ENCODE data around the gene MYORG.
"Not testable (repeated sequence)": the region's sequence is repeated elsewhere in the genome, so short reads cannot be mapped to it uniquely, and the experiment has no call there.

Gene MYORG

DNA sequence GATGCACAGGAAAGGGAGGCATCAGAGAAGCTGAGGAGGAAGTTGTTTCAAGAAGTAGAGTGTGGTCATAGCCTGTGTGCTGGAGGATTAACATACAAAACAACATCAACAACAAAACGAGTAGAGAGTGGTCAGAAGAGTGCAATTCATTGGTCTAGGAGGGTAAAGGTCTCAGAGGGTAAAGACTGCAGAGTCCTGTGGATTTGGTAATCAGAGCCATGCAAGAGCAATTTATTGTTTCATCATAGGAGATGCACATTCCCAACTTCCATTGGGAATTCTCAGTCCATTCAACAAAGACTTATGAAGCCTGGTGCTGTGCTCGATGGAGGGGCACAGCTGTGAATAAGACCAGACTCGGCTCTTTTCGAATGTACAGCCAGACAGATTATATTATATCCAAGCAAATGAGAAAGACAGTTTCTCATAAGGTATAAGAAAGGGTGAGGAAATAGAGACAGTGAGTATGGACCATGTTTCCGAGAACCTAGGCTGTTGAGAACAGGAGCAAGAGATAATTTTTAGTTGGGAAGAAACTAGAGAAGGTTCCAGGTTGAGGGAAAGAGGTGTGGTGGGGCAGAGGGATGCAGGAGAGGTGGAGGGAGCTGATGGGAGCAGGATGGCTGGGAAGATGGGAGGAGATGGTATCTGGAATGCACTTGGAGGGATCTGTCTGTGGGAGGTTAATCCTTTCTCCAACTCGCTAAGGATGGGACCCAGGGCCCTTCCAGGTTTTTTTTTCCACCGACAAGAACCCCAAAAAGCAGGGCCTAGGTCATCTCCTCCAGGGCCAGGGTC, 7.9 kb upstream of the MYORG start:
- DNase-seq = no peak

DNA sequence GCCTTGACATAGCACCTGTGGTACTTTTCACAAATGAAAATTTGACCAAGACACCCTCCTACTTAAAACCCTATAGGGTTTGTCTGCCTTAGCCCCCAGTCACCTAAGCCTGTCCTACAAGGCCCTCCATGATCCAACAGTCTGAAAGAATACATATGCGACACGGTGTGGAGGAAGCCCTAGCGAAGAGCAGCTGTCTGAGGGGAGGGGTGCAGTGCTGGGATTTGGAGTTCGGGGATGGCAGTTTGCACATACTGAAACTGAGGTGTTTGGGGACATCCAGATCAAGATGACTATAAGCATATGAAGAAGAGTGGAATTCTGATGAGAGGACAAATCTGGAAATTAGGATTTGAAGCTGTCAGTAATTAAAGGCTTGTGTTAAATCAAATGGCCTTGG, 7.2 kb upstream of the MYORG start:
- DNase-seq = no peak

DNA sequence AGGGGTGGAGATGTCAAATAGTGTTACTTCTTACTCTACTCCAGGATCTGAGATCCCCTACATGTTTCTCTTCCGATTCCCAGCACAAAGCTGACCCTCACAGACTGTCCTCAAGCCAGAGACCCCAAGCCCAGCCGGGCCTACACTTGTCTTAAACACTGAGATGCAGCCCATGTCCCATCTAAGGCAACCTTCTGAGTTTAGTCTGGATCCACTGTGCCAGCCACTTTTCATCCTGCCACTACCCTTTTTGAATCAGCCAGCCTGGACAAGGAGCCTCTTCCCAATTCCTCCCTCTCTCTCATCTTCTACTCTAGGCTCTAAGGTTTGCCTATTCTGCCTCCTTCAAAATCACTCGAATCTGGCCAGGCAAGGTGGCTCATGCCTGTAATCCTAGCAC, 6.2 kb upstream of the MYORG start:
- no peak for DNase-seq

DNA sequence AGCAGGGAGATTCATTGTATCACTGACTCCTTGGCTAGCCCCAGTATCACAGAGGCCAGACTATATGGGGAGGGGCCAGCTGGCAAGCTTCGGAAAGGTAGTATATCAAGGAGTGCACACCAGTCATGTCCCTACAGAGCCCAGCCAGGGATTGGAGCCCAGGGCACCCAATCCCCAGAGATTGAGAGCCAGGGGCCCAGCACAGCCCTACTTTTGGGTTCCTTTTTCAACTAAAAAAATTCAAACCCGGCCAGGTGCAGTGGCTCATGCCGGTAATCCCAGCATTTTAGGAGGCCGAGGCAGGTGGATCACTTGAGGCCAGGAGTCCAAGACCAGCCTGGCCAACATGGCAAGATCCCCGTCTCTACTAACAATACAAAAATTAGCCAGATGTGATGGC, 5.4 kb upstream of the MYORG start:
- DNase-seq = no peak

DNA sequence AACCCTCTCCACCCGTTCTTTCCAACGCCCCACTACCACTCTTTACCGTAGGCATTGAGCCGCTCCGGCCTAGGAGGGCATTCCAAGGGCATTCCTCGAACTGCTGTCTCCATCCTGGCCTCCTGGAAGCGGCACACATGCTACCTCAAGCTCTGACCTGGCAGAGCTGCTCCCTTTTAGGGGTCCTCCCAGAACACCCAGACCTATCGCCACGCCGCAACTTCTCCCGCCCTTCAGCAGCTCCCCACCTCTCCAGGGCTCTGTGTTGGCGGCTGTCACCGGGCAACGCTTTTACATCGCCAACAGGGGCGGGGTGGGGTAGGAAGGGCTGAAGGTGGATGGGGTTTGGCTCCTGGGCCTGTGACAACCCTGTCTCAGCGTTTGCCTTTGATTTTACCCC, 4.6 kb upstream of the MYORG start:
- DNase-seq = no peak

DNA sequence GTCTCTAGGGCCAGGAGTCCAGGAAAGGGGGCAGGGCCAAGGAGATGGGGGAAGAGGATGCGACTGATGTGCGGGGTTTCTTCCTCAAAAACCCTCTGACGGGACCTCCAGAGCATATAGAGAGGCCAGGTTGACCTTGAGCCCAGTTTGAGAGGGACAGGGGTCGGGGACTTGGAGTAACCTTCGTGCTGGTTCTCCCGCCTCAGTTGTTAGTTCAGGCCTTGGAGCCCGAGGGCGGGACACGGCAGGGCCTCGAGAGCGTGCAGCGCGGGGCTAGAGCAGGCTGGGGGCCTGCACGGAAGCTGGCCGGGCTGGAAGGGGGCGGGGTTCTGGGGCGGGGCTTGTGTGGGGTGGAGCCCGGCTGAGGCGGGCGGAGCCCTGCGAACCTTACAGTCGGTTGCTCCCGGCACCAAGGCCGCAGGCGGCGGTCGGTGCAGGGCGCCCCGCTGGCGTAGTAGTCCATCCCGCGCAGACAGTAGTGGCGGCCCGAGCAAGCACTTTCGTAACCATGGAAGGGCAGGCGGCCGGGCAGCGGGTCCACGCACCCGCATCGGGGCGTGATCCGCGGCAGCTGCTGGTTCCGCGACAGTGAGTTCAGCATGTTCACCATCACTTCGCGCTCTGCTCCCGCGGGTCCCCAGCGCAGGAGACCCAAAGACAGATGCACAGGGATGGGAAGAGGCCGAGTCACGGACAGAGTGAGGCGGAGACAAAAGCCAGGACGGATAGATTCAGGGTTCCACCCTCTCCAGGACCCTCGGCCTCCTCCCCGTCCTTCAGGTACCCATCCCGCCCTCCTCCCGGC, 4.0 kb upstream of the MYORG start:
- peak; percentile 77 to 79 for DNase-seq

DNA sequence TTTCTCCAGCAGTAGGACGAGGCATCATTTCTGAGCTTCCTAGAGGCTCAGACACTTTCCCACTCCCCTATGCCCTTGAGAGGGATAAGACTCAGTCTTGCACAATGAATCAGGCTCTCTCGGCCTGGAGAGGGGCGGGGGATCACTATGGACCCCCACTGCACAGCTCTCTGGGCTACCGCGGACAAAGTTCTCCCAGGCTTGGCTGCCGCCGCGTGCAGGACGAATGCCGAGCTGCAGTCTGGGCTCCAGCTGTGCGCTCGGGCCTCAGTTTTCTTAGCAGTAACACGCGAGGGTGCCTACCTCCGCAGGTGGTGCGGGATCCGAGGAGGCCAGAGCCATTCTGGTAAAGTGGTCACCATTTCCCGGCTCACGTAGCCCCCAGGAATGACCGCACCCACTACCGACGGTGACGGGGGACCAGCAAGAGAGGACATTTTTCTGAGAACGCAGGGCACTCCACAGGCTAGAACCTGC, 3.4 kb upstream of the MYORG start:
- peak in 1 of 2 experiments; percentile 8 for DNase-seq

DNA sequence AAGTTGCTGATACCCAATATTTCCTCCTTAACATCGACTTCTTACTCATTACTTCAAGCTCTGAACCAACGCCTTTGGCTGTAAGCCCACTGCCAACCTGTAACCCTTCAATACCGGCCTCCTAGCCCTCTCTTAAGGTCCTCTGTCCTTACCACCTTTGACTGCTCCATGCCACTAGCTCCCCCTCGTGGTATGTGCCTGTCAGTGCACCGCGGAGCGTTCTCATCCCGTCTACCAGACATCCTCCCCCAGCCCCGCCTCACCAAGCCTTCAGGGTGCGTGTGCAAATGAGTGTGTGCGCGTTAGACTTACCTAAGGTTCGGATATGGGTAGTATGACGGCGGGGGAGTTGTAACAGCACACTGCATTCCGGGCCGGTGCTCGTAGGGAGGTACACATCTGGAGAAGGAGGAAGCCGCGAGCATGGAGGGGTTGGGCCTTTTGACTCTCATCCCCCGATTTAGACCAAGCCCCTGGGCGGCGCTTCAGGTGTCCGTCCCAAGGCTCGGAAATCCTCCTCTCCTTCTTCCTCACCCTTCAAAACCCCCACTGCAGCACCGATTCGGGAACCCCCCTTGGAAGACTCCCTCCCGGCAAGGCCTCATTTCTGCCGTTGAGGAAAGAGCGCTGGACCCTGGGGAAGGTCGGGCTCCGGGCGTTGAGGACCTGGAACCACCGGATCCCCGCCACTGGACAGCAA, 2.8 kb upstream of the MYORG start:
- DNase-seq = peak; percentile 94 to 96

DNA sequence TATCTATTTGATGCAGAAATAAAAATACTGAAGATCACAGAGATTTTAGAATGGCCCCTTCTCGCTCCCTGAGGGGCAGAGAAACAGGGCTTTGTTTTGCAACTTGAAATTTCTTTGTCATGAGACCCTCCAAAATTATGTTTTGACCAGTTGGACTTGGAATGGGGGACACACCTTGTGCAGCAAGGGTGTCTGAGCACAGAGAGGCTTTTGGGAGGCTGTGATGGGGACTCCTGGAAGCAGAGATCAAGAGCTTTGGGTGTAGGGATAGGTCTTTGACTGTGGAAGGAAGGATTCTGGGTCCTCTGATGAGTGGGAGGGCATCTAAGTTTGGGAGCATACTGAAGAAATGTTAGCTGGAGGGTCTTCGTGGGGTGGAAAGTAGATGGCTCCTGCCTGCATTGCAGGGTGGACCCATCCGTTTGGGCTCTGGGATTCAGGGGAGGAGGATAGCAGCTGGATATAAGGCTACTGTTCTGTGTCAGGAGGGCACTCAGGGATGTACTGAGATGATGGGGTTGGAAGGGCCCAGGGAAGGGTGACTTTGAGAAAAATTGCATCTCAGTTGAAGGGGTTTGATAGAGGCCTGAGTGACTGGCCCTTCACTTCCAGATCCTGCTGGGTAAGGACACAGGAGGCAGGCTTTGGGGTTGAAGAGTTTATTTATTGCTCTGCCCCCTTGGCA, 1.8 kb upstream of the MYORG start:
- no peak for DNase-seq

DNA sequence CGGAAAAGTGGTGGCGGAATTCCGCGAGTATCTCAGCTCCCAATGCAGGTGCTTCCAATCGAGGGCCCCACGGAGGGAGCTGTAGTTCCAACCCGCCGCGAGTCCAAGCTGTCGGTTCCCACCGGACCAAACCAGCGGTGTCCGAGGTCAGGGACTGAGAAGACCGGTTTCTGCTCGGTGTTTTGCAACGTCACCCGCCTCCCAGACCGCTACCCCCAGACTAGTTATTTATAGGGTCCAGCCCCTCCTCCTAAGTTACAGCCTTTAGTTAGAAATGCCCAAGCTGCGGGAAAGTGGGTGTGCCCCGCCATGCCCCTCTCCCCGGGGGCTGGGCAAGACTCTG, 677 bp upstream of the MYORG start:
- no peak for DNase-seq

DNA sequence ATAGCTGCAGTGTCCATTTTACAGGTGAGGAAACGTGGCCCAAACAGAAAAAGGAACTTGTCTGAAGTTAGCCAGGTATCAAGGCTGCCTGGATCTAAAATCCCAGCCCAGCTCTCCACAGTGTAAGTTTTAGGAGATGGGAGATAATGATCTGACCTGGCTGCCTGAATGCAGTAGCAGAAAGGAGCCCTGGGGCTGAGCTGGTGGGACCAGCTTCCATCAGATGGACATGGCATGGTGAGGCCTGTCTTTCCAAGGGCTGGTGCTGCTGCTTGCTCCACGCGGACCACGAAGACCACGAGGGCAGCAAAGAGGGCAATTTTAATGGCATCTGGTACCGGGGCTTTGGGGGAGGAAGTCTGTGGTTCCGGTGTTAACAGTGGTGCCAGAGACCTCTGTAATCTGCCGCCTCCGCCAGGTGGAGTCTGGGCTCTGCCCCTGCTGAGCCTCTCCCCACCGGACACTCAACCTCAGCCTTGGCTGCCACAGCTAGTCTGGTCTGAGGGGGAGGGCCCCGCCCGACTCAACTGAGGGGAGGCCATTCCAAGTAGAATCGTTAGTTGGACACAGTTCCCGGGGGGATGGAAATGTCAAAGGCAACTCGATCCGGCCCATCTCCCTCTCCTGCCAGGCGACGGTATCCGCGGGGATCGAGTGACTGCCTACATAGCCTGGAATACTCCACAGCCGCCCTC, 650 bp downstream of the MYORG start:
- peak; percentile 41 to 51 for DNase-seq

DNA sequence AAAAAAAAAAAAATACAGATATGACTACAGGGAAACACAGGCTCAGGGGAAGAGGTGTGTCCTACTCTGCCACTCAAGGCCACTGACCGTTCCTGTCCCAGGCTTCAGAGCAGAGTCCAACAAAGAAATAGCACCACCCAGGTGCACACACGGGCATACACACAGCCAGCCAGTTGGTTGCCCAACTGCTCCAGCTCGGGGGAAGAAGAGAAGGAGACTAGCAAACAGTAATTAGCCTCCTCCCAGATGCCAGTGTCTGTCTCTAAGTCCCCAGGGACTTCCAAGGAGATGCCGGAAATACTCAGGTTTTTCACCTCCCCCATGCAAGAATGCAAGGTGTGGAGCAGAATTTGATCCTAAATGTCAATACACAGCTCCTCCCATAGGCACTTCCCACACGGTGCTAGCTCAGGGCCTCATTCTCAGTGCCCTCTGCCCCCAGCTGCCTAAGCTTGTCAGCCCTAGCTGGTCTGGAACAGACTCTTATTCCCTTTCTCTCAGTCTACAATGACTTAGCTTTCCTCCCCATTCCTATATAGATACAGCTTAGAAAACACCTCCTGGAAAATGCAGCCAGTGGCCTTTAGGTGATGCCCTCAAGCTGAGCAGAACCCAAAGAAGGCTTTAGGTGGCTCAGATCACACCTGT, 1.7 kb downstream of the MYORG start:
- no peak for DNase-seq

DNA sequence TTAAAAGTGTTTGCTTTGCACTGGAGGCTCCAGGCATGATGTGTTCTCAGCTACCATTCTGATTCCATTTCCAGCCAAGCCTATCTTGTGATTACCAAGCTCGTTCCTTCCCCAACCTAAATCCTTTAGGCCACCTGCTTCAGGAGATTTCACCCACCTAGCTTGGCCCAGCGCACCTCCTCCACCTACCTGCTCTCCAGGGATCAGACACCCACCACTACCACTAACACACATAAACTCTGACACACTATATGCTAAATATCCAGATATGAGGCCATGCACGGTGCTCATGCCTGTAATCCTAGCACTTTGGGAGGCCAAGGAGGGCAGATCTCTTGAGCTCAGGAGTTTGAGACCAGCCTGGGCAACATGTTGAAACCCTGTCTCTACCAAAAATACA, 2.4 kb downstream of the MYORG start:
- DNase-seq = no peak

DNA sequence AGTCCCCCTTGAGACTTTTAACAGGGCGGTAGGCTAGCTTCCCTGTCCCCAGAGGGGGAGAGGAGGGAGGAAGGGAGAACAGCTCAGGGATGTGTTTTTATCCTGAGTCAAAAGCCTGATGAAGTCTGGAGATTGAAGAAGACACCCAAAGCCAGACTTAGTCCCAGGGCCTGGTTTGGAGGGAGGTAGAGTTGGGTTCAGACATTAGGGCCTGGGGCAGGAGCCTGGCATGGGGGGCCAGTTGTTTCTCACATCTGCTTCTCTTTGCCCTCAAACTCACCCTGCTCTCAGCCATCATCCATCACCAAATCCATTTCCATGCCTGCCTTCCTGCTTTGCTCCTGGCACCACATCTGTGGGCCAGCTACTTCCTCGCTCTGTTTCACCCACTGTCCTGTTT, 2.9 kb downstream of the MYORG start:
- no peak for DNase-seq

DNA sequence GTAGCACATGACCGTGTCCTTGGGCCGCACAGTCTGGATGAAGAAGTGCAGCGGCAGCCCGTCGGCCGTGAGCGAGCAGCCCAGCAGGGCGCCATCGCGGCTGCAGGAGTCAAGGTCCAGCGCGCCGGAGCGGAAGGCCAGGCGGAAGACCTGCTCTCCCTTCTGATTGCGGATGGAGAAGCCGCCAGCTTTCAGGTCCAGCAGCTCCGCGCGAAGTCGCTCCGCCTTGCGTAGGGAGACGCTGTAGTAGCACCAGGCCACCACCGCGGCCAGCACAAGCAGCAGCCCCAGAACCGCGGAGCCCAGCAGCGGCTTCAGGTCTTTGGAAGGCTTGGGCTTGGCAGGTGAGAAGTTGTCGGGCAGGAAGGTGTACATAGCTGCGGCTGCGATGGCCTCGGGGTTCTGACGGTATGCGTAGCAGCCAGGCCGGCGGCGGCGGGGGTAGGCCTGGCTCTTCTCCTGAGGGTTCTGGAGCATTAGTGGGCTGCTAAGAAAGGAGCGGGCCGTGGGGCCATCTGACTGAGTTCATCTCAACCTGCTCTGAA, 4.2 kb downstream of the MYORG start:
- DNase-seq = no peak

DNA sequence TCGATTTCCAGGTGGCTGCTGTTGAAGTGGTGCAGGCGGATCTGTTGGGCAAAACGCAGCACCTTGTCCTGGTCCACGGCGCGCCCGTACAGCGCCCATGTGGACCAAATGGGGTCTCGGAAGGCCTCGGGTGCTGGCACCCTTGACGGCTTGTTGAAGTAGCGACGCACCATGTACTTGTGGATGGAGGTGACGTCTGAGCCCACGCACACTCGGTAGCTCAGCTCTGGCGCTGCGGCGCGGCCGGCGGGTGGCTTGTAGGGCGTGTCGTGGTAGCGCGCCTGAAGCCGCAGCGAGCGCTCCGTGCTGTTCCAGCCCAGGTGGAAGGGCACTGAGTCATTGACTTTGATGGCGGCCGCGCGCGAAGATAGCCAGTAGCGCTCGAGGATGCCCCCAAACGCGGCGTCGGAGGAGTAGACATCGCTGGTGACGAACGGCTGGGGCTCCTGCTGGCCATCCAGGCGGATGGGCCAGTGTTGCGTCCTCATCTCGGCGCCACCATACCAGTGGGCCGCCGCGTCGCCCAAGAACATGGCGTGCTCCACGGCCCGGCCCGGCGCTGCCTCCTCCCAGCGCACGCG, 4.7 kb downstream of the MYORG start:
- DNase-seq = no peak

DNA sequence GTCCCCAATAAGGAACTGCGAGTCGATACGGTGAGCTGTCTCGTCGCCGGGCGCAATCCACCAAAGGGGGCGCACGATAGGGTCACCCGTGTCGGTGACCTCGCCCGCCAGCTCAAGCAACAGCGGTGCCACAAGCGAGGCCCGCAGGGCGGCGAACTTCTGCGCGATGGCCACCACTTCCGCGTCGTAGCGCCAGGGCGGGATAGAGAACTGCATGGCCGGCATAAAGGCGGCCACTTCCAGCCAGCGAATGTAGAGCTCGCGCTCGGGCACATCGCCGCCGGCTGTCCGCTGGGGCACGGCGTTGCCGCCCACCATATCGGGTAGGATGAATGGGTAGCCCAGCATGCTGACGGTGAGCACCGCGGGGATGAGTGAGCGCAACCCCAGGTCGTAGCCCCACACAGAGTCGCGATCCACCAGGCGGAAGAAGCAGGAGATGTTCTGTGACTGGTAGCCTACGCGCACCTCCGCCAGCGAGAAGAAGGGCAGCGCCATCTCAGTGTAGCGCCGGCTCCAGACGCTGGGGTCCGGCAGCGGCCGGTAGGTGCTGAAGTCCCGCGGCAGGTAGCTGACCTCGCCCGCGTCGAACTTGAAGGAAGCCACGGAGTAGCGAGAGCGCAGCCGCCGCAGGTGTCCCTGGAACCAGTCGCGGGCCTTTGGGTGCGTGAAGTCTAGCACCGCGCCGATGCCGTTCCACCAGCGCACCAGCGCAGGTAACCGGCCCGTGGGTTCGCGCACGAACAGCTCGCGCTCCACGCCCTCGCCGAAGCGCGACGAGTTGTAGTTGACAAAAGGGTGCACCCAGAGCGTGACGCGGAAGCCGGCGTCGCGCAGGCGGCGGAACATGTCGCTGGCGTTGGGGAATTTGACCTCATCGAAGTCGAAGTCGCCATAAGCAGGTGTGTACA, 5.5 kb downstream of the MYORG start:
- DNase-seq = no peak

DNA sequence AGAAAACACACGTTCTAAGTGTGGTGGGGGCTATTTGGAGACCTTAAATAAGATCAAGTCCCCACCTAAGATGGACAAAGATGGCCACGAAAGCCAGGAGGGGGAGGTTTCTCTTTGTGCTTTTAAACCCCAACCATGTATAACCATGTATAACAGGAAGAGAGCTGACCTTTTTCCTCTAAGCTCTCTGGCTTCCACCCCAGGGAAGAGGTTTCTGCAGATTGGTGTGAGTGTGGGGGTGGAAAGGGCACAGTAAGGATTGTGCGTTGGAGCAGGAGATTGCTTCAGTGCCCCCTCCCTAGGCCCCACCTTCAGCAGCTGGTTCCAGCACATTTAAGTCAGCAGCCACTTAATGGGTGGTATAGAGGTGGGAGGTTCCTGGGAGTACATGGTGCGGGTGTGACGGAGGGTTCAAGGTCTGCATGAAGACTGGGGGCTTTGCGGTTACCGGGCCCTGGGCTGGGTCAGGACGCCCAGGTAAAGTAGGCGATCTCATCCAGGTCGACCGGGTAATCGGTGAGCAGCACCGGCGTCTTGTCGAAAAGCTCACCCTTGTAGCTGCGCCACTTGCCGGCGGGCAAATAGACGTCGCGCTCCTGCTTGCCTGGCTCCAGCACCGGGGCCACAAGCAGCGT, 6.2 kb downstream of the MYORG start:
- DNase-seq = no peak

DNA sequence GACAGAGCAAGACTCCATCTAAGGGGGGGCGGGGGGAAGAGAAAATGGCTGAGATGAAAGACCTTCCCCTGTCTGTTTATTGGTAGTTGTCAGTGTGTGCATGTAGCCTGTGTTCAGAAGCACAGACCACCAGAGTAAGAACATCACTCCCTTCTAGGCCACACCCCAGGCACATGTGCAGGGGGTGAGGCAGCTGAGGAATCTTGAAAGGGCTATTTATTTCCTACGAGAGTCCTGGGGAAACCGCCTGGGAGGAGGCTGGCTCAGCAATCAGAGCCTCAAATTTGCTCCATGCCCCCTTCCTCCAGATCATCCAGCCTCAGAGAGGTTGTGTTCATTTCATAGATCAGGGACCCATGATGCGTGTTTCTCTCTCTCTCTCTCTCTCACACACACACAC, 7.1 kb downstream of the MYORG start:
- no peak for DNase-seq

DNA sequence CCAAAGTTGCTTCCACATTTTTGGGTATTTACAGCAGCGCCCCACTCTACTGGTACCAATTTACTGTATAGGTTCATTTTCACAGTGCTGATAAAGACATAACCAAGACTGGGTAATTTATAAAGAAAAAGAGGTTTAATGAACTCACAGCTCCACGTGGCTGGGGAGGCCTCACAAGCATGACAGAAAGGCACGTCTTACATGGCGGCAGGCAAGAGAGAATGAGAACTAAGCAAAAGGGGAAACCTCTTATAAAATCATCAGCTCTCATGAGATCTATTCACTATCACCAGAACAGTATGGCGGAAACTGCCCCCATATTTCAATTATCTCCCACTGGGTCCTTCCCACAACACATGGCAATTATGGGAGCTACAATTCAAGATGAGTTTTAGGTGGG, 7.9 kb downstream of the MYORG start:
- DNase-seq = not testable (repeated sequence)
